GM12892 (cell line): ENCODE measurements around the gene PDCD1LG2.

Experiments
- POLR2A ChIP-seq: IDR thresholded peaks from 2 replicates; pipeline ENCODE4 v1.6.1; 2011; ENCODE audit warnings: low read depth, low read length, control low read depth
- POLR2AphosphoS5 ChIP-seq: IDR thresholded peaks from 2 replicates; pipeline ENCODE4 v1.6.1; 2011; ENCODE audit warnings: low read depth, low read length, control low read depth
- TAF1 ChIP-seq: IDR thresholded peaks from 2 replicates; pipeline ENCODE4 v1.6.1; 2011; ENCODE audit warnings: low read depth, mild to moderate bottlenecking, control low read depth, low read length, borderline replicate concordance

- TF ChIP-seq TAF1 (no peak), POLR2A (peak; percentile 44; the same call in 1 of the 2 replicates), POLR2AphosphoS5 (no peak; the same call in 1 of the 2 replicates)
Measured at GRCh38 chr9:5582835-5583195, 72.5 kb downstream of the PDCD1LG2 start.
